Transverse colon (tissue), 4 donors: Measurements from ENCODE around the gene ATXN10. TPM values are rescaled to one million over a fixed set of nuclear protein-coding genes. Genes with fewer than 3 reads are reported as not detected.

Experiments used
- DNase-seq: peaks from one replicate; pipeline ENCODE4 v3.0.0-alpha.2; 2019
- H3K27ac ChIP-seq, 4 donors: fragments of 200-600 bp; sonication (generic); 2 replicates each; pipeline ENCODE4 v1.5.1; 2016 to 2018; ENCODE audit warnings: inconsistent platforms in 4 of 4
- H3K27me3 ChIP-seq: fragments of 200-600 bp; sonication (generic); 2 replicates; pipeline ENCODE4 v1.5.1; 2017; ENCODE audit warnings: inconsistent platforms
- H3K36me3 ChIP-seq, 4 donors: fragments of 200-600 bp; sonication (generic); 2 replicates each; pipeline ENCODE4 v1.5.1; 2017 to 2019; ENCODE audit warnings: inconsistent platforms in 4 of 4
- H3K4me1 ChIP-seq, 4 donors: fragments of 200-600 bp; sonication (generic); 2 replicates each; pipeline ENCODE4 v1.5.1; 2017 to 2020; ENCODE audit warnings: inconsistent platforms in 4 of 4
- H3K4me3 ChIP-seq, 4 donors: fragments of 200-600 bp; sonication (generic); 1 replicate in 1 of 4; 2 replicates in 3 of 4; pipeline versions ENCODE4 v1.5.1 to v1.6.1; 2017 to 2019; ENCODE audit warnings: inconsistent platforms in 4 of 4
- H3K9me3 ChIP-seq, 2 donors: fragments of 200-600 bp; sonication (generic); 2 replicates each; pipeline ENCODE4 v1.5.1; 2017 to 2019; ENCODE audit warnings: inconsistent platforms in 2 of 2
- EP300 ChIP-seq: sonication (generic); formaldehyde crosslinking; IDR thresholded peaks from one replicate; pipeline ENCODE4 v1.6.1; 2017; ENCODE audit warnings: antibody characterized with exemption, low read depth
- POLR2A ChIP-seq: fragments of 450-650 bp; IDR thresholded peaks from one replicate; pipeline ENCODE4 v1.6.1; 2016; ENCODE audit warnings: antibody characterized with exemption, mild to moderate bottlenecking, moderate library complexity
- POLR2AphosphoS5 ChIP-seq, 3 donors: sonication (generic); formaldehyde crosslinking; IDR thresholded peaks; one replicate each; pipeline ENCODE4 v1.6.1; 2016; ENCODE audit warnings: antibody characterized with exemption in 3 of 3
- WGBS, 2 donors: methylation state at CpG; one replicate each; pipeline ENCODE4 v1.1.5; 2018; ENCODE audit warnings: low coverage in 1 of 2; 5-methylcytosine and 5-hydroxymethylcytosine counted together
- in situ Hi-C, 4 donors: fragments of 200-750 bp; cut with MboI; loops; one replicate each; pipeline versions ENCODE4 v1.15.0 to v1.15.1; 2017; ENCODE audit warnings: low sequenced_read_pairs in 3 of 4, low pct_ligation_motif_present in 1 of 4, low pct_unique_long_range_greater_than_20kb in 1 of 4
- intact Hi-C: fragments of 100-400 bp; cut with DNase I; formaldehyde crosslinking; loops from one replicate; pipeline ENCODE4 v1.15.1; 2023; ENCODE audit warnings: low total_unique reads
- total RNA-seq, 4 donors: library from RNA; depleted of rRNA; stranded (reverse); fragments of >200 nt; gene quantifications; one replicate each; pipeline ENCODE4 v1.1.0, GENCODE V29; 2016
- TF ChIP-seq, protein P1 (sequence below), 5 experiments: fragments of 200-600 bp in 3 of 5; fragments of 450-650 bp in 2 of 5; sonication (generic) in 3 of 5; IDR thresholded peaks; 1 replicate in 2 of 5; 2 replicates in 3 of 5; pipeline ENCODE4 v1.5.1; 2016 to 2017; ENCODE audit warnings: antibody characterized with exemption in 5 of 5, inconsistent platforms in 3 of 5, mild to moderate bottlenecking in 2 of 5, moderate library complexity in 1 of 5

ATXN10 gene
- total RNA-seq, 4 donors from 2014 or later, result 27.3 to 88.3 (median 47.8) TPM

DNA sequence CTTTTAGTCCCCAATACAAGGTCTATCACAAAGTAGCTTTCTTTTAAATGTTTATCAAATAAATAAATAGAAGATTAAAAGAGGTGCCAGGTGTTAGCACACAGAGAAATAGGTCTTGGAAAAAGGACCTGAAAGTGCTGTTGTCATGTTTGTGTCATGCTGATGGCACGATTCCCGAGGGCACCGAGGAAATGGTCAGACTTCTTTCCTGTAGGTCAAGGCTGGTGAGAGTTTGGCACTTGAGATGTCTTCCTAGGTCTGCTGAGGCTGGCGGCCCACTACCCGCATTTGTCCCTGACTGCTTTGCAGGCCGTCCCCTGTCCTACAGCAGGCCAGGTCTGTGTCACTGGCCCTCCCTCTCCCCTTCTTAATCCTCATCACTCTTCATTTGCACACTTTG, 112.1 kb downstream of the ATXN10 start:
- no peaks in the 10 kb centered on the region for H3K27me3 ChIP-seq
- no peaks in the 10 kb centered on the region for H3K9me3 ChIP-seq
- DNase-seq, result no peak
- no peak overlapping the region for H3K4me3 ChIP-seq
- peaks cover 0 to 11% (median 7%) of the 10 kb centered on the region in 4 donors for H3K4me1 ChIP-seq
- H3K27ac ChIP-seq, result no peak overlapping the region
- TF ChIP-seq, protein P1, sequence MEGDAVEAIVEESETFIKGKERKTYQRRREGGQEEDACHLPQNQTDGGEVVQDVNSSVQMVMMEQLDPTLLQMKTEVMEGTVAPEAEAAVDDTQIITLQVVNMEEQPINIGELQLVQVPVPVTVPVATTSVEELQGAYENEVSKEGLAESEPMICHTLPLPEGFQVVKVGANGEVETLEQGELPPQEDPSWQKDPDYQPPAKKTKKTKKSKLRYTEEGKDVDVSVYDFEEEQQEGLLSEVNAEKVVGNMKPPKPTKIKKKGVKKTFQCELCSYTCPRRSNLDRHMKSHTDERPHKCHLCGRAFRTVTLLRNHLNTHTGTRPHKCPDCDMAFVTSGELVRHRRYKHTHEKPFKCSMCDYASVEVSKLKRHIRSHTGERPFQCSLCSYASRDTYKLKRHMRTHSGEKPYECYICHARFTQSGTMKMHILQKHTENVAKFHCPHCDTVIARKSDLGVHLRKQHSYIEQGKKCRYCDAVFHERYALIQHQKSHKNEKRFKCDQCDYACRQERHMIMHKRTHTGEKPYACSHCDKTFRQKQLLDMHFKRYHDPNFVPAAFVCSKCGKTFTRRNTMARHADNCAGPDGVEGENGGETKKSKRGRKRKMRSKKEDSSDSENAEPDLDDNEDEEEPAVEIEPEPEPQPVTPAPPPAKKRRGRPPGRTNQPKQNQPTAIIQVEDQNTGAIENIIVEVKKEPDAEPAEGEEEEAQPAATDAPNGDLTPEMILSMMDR (IDR thresholded peaks at IDR 0.05), result no peak
- TF ChIP-seq POLR2AphosphoS5 (IDR thresholded peaks at IDR 0.05), result no peak
- TF ChIP-seq EP300, result no peak
- no peak for TF ChIP-seq POLR2A
- intact Hi-C loops, result no loop called here
- in situ Hi-C loops, result no loop called here
- H3K36me3 ChIP-seq, result no peaks in the 10 kb centered on the region
- 90 to 100% methylated on average over 1 to 6 of the region's 6 CpGs for WGBS, 2 donors

DNA sequence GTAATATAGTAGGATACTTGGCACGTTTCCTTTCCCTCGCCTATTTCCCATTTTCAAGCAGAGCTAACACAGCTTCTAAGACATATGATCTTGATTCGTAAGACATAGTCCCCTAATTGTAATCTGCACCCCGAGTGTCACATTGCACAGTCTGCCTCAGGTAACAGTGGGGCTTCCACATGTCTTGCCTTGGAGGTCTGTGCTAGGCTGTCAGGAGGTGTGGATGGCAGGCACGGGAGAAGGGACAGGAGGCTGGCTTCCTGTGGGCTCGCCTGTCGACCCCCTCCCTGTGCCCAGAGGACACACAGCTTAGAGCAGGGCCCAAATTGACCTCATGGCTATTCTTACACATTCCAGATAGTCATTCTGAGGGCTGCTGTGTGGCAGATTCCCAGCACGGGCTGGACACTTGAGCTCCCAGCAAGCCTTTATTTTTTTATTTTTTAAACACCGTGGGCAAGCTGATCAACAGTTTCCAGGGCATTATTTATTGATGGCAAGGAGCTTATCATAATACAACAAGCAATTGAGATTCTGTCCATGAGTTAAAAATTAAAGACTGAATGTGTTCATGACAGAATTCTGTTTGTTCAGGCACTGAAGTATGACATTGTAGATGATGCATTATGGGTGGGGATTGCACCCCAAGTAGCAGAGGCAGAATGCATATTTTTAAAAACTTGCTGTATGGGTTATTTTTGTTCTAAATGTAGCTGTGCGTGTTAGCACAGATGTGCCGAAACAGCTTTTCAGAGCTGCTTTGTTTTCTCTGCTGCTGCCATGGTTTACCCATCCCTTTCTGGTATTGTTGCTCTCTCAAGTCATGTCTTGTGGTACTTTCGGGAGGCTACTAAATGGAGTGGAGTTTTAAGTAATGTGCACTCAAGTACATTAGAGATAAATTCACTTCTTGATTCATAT, 113.0 kb downstream of the ATXN10 start:
- in situ Hi-C loops (no loop called here), intact Hi-C loops (no loop called here)
- DNase-seq, result no peak
- TF ChIP-seq POLR2AphosphoS5 (IDR thresholded peaks at IDR 0.05) (no peak), POLR2A (no peak), EP300 (no peak)
- TF ChIP-seq, protein P1 (IDR thresholded peaks at IDR 0.05), result no peak
- H3K9me3 ChIP-seq, result no peaks in the 10 kb centered on the region
- H3K4me3 ChIP-seq, result no peak overlapping the region
- H3K27me3 ChIP-seq, result no peaks in the 10 kb centered on the region
- H3K4me1 ChIP-seq, result peaks cover 0 to 11% (median 7%) of the 10 kb centered on the region in 4 donors
- H3K36me3 ChIP-seq, result no peaks in the 10 kb centered on the region
- WGBS, 2 donors, result 73 to 86% methylated on average over 2 to 12 of the region's 12 CpGs
- no peak overlapping the region for H3K27ac ChIP-seq

DNA sequence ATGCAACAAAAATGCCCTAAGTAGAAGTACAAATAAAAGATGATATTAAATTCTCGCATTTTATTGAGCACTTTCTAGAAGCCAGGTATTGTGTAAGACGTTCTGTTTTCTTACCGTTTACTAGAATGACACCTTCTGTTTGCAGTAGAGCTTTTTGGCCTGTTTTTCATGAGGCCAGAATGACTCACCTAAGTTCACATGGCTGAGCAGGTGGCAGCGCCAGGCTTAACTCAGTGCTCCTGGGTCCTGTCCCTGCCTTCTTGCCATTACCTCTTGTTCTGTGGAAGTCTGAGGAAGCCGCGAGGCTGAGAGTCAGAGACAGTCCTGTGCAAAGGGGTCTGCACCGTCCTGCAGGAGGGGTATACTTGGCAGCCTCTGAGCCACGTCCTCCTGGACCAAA, 113.8 kb downstream of the ATXN10 start:
- H3K9me3 ChIP-seq, result no peaks in the 10 kb centered on the region
- no peaks in the 10 kb centered on the region for H3K27me3 ChIP-seq
- H3K4me1 ChIP-seq, result peaks cover 0 to 11% (median 7%) of the 10 kb centered on the region in 4 donors
- intact Hi-C loops, result no loop called here
- in situ Hi-C loops, result no loop called here
- H3K4me3 ChIP-seq, result no peak overlapping the region
- WGBS, 2 donors, result 52 to 72% methylated on average over 3 to 8 of the region's 8 CpGs
- DNase-seq, result no peak
- TF ChIP-seq EP300, result no peak
- TF ChIP-seq, protein P1 (IDR thresholded peaks at IDR 0.05), result no peak
- TF ChIP-seq POLR2AphosphoS5 (IDR thresholded peaks at IDR 0.05), result no peak
- no peak for TF ChIP-seq POLR2A
- H3K27ac ChIP-seq, result no peak overlapping the region
- no peaks in the 10 kb centered on the region for H3K36me3 ChIP-seq

DNA sequence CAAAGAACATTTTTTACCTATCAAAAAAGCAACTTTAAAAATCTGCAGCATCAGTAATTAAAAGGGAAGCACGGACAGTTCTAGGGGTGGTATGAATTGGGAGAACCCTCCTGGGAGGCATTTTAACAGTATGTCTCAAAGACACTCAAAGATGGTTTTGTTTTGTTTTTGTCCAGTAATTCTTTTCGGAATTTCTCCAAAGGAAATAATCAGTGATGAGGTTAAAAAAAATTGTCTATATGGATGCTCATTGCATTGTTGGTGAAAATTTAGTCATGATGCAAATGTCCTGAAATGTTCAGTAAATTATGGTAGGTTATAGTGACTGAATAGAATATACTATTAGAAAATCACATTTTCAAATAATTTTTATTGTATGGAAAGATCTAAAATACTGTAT, 115.1 kb downstream of the ATXN10 start:
- H3K4me3 ChIP-seq, result no peak overlapping the region
- in situ Hi-C loops (no loop called here), intact Hi-C loops (no loop called here)
- no peaks in the 10 kb centered on the region for H3K36me3 ChIP-seq
- 67 to 72% methylated on average over 2 of the region's 2 CpGs for WGBS, 2 donors
- no peaks in the 10 kb centered on the region for H3K27me3 ChIP-seq
- no peak for DNase-seq
- peaks cover 2 to 11% (median 7%) of the 10 kb centered on the region in 4 donors for H3K4me1 ChIP-seq
- TF ChIP-seq, protein P1 (IDR thresholded peaks at IDR 0.05), result no peak
- no peak for TF ChIP-seq POLR2A
- TF ChIP-seq EP300, result no peak
- no peak for TF ChIP-seq POLR2AphosphoS5 (IDR thresholded peaks at IDR 0.05)
- no peaks in the 10 kb centered on the region for H3K9me3 ChIP-seq
- H3K27ac ChIP-seq, result no peak overlapping the region
